NK-92 treated with Interleukin-12 subunit alpha and Interleukin-12 subunit beta, amount 100 ng/mL, for 24 hours (cell line): Measurements from ENCODE around the gene MTIF2.
A peak's percentile ranks its signal among the peaks of the same experiment; 100 is the strongest.
"Not testable (repeated sequence)": the region's sequence is repeated elsewhere in the genome, so short reads cannot be mapped to it uniquely, and the experiment has no call there.

Experiments used
- DNase-seq: peaks from one replicate; lab custom pipeline; 2025; lab: John Stamatoyannopoulos, UW

MTIF2 gene, protein sequence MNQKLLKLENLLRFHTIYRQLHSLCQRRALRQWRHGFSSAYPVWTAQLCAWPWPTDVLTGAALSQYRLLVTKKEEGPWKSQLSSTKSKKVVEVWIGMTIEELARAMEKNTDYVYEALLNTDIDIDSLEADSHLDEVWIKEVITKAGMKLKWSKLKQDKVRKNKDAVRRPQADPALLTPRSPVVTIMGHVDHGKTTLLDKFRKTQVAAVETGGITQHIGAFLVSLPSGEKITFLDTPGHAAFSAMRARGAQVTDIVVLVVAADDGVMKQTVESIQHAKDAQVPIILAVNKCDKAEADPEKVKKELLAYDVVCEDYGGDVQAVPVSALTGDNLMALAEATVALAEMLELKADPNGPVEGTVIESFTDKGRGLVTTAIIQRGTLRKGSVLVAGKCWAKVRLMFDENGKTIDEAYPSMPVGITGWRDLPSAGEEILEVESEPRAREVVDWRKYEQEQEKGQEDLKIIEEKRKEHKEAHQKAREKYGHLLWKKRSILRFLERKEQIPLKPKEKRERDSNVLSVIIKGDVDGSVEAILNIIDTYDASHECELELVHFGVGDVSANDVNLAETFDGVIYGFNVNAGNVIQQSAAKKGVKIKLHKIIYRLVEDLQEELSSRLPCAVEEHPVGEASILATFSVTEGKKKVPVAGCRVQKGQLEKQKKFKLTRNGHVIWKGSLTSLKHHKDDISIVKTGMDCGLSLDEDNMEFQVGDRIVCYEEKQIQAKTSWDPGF

DNA sequence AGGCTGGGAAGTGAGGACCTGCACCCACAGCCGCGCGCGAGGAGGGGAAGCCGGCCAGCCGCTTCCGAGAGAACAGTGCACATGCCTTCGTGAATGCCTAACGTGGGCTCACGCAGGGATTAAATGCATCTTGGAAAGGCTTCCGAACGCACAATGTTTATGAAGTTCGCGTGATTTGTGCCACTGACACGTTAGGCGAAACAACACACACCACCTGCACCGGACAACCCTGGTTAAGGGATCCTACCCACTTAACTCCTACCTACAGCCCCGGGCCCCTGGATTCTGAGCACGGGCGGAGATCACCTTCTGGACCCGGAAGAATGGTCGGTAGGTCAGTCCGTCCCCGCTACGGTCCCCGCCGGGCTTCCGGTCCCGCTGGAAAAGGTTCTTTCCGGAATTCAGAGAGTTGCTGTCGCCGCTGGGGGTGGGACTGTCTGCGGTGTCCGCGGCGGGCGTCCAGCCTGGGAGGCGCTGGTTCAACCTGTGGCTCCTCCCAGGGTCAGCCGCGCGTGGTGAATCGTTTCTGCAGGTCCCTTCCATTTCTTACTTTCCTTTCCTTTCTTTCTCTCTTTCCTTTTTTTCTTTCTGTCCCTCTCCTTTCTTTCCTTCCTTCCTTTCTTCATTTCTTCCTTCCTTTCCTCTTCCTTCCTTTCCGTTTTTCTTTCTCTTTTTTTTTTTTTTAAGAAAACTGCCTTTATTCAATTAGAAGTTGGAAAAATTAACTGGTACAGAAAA lies at the start of gene MTIF2:
Gene MTIF2 (minus strand): TSS at position 325 of the 738 bp plus-strand sequence. CDS start 5,373 bp downstream, outside the sequence.
- DNase-seq = peak; percentile 86

DNA sequence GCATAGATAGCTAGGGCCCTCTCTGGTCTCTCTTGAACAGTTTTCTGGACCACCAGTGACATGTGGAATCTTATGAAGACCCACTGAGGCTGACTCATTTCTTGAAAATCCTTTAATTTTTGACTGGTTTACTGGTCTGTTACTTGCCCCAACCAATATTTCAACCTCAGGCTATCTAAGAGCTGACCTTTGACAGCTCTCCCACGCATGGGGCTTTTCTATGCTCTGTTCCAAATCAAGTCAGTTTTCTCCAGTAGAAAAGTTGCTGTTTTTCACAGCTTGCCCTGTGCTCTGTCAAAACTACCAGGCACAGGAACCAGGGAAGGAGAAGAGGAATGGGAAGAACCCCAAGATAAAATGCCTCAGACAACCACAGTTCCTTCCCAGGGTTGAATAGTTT lies 46.0 kb upstream of the MTIF2 start:
- DNase-seq = no peak

DNA sequence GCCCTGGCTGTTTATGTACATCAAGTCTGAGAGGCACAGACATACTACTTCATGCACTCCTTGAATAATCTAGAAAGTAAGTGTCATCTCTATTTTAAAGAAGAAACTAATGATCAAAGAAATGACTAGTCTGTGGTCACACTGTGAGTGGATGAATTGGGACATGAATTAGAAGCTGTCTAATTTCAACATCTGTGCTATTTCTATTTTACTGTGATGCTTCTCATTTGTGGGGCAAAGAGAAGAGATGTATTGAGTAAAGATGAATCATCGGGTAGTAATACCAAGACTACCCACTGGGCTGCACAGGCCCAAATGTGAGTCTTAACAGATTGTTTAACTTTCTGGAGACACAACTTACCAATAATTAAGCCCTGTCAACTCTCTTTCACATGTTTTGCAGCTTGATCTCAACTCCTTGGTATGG lies 42.4 kb upstream of the MTIF2 start:
- no peak for DNase-seq

DNA sequence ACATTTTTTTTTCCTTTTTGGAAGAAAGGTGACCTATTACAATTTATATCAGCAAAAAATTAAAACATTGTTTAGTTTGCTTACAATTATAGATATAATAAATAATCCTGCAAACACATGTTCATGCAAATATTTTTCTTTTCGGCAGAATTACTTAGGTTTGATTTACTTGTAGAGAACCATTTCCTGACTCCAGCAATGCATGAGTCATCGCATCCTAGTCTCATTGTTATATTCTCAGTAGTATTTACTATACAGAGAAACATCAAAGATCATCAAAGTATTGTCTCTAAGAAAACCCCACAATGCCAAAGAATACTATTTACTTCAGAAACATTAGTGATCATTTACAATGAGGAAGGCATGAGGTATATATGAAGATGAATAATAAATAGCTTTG lies 40.4 kb upstream of the MTIF2 start:
- DNase-seq = no peak

DNA sequence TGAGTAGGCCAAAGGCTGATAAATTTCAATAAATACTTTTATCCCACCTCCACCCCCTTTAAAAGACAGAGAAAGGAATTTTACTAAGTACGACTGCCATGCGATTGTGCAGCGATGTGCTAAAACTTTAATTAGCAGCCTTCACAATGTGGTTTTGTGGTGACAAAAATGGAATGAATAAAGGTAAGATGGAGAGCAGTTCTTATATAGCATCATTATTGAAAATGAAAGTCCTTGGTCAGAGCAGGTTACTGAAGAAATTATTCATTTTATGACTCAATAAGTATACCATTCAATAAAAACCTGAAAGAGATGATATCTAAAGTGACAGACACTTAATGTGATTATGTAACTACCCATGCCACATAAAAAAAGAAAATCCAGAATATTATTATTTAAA lies 33.2 kb upstream of the MTIF2 start:
- DNase-seq = no peak

DNA sequence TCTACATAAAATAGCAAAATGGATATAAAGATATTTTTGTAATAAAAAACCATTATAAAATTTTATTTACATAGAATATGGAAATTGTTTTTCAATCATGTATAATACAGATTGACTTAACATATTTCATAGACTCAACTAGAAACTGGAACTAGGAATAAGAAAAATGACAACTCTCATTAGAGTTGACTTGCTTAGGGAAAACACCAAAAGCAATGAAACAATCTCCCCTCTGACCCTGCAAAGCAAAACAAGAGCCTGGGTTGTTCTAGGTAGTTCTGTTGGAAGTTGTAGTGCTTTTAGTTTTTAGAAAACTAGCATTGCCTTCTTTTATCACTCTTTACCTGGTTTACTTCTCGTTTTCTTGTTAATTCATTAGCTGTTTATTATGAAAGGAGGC lies 32.2 kb upstream of the MTIF2 start:
- DNase-seq = no peak

DNA sequence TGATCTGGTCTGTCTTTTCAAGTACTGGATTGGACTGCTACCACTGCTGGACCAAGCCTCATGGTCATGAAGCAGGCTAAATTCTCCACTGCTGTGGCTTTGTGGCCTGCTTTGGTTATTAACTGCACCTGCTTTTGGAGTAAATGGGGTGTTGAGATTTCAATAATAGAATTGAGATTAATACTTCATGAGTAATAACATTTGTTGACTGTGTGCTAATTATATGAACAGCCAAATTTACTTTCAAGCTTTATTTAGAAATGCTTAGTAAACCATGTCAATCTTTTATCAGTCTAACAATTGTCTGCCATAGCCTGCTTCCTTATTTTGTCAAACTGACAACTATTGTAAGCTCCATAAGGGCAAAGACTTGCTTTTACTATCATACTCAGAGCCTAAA lies 27.4 kb upstream of the MTIF2 start:
- DNase-seq = no peak

DNA sequence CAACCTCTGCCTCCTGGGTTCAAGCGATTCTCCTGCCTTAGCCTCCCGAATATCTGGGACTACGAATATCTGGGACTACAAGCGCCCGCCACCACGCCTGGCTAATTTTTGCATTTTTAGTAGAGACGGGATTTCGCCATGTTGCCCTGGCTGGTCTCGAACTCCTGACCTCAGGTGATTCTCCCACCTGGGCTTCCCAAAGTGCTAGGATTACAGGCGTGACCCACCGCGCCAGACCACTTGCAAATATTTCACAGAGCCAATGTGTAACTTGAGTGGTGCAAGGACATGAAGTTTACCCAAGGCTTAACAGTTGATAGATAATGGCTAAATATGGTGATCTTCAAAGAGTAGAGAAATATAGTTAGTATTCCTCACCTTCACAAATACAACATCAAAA lies 14.1 kb upstream of the MTIF2 start:
- DNase-seq = no peak

DNA sequence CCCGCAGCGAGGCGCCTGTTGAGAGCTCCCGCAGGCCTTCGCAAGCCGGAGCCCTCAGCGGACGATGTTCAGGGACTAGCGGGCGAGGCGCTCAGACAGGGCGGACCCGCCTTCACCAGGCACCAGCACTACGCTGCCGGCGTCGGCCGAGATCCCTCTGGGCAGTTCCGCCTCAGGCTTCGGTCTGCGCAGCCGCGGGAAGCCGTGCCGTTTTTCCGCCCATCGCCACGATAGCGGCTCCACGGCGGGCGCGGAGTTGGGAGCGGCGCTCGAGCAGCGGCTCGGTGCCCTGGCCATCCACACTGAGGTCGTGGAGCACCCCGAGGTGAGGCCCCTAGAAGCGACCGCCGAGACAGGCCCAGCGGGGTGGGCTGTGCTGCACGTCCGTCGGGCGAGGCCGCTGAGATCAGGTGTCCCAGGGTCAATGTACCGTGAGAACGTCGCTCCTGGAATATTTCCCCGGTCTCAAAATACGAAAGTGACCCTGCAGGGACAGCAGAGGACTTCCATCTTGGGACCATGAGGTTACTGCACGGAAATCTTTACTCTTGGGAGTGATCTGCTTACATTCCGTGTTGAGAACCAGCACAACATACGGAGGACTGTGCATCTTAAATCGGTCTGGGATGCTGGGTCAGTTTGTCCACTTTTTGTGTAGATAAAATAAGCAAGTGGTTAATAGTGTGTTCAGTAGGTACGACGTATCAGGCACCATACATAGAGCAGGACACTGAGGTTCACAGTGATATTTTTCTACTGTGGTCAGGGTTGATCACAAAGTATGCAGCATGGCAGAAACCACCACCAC lies 13.3 kb upstream of the MTIF2 start:
- peak; percentile 69 for DNase-seq

DNA sequence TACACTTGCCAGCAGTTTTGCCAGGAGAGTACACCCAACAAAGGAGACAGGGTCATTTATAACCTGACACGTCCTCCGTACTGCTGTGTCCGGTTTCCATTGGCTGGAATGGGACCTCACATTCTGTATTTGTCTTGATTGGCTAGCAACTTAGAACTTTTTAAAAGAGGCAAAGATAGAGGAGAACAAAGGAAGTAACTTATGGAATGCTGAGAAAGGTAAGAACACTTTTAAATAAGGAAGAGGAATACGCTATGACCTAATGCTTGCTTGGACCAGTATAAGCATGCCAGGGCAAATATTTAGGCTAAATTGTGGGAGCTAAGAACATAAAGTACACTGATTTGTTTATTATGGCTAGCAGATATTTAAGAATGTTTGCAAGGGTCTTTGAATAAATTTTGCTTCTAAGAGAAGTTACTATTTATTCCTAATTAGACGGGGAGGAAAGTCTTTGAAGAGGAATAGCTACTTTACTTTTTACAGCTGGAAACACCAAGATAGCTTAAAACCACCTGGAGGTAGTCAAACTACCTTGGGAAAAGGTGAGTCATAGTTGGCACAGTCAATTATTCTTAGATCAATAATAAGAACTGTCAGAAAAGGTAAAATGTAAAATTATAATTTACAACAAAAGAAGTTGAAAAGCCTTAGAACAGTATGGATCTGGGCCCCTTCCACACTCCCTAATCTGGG lies 12.0 kb upstream of the MTIF2 start:
- not testable (repeated sequence) for DNase-seq

DNA sequence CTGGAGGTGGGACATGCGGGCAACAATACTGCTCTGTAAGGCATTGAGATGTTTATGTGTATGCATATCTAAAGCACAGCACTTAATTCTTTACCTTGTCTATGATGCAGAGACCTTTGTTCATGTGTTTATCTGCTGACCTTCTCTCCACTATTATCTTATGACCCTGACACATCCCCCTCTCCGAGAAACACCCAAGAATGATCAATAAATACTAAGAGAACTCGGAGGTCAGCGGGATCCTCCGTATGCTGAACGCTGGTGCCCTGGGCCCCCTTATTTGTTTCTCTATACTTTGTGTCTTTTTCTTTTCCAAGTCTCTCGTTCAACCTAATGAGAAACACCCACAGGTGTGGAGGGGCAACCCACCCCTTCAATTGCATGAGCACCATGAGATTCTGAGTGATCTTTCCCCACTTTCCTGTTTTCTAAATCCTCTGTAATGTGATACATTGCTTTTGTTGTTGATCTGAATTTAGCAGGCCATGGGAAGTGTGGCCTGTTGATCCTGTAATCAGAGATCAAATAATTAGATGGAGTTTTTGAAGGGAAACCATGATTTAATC lies 10.9 kb upstream of the MTIF2 start:
- not testable (repeated sequence) for DNase-seq

DNA sequence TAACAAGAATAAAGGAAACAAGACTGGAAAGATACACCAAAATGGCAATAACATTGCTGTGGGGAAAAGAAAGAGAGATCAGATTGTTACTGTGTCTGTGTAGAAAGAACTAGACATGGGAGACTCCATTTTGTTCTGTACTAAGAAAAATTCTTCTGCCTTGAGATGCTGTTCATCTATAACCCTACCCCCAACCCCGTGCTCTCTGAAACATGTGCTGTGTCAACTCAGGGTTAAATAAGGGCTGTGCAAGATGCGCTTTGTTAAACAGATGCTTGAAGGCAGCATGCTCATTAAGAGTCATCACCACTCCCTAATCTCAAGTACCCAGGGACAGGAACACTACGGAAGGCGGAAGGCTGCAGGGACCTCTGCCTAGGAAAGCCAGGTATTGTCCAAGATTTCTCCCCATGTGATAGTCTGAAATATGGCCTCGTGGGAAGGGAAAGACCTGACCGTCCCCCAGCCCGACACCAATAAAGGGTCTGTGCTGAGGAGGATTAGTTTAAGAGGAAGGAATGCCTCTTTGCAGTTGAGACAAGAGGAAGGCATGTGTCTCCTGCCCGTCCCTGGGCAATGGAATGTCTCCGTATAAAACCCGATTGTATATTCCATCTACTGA lies 10.3 kb upstream of the MTIF2 start:
- not testable (repeated sequence) for DNase-seq

DNA sequence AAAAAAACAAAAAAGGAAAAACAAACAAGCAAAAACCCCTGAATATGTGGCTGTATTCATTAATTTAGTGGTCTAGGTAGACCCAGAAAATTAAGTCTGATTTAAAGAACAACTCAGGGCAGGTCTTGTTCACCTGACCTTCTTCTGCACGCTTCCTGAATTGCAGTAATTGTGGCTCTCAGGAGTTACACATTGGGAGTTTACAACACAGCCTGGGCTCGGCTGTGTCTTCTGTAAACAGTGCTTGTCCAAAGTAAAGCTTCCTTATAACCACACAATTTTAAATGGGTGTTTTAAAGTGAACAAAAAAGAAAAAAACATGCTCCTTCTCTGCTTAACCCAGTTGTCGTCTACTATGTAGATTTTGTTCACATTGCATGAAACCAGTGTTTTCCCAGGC lies 8.3 kb upstream of the MTIF2 start:
- DNase-seq = no peak

DNA sequence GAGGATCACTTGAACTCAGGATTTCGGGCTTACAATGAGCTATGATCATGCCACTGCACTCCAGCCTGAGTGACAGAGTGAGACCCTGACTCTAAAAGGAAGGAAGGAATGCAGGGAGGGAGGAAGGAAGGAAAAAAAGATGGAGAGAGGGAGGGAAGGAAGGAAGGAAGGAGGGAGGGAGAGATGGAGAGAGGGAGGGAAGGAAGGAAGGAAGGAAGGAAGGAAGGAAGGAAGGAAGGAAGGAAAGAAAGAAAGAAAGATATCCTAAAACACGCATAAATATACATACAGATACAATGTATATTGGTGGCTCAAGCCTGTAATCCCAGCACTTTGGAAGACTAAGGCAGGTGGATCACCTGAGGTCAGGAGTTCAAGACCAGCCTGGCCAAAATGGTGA lies 5.3 kb upstream of the MTIF2 start:
- not testable (repeated sequence) for DNase-seq

DNA sequence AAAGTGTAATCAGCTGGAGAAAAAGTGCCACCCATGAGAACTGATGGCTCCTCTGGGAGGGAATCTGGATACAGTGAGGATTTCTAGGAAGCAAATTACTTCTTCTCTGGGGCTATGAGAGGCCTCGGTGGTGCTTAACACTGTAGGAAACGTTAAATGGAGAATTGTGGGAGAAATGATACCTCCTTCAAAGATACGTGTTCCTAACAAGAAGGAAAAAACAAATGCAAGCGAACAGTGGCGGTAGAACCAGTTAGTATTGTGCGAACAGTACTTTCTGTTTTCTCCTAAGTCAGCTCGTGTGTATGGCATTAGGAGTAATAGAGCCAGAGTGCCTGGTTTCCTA lies 587 bp upstream of the MTIF2 start:
- no peak for DNase-seq

DNA sequence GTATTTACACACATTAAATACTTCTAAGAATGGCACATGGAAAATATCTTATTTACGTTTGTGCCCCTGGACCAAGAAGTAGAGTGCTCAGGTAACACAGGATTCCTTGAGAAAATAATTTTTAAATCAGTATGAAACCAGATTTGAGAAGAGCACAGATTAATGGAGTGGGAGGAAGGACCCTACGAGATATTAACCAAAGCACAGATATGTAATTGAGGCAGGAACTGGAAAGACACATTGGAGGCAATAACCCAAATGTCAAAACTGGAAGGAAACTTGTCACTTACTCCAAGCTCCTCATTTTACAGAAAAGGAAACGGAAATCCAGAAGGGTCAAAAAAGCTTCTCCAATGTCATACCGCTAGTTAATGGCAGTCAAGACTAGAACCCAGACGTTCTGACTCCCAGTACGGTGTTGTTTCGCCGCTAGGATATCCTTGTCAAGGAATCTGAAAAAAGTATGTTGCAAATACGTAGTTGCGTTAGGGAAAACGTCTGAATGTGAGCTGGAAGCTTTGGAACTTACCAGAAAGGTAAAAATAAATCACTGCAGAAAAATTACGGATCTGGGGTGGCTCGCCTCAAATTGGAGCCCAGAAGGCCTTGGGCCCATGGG lies 634 bp downstream of the MTIF2 start:
- DNase-seq = no peak

DNA sequence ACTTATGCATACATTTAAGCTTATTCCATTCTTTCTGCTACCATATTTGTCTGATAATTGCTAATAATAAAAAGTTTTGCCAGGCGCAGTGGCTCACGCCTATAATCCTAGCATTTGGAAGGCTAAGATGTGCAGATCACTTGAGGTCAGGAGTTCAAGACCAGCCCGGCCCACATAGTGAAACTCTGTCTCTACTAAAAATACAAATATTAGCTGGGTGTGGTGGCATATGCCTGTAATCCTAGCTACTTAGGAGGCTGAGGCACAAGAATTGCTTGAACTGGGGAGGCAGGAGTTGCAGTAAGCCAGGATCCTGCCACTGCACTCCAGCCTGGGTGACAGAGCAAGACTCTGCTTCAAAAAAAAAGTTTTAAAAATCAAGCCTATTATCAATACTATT lies 9.4 kb downstream of the MTIF2 start:
- not testable (repeated sequence) for DNase-seq

DNA sequence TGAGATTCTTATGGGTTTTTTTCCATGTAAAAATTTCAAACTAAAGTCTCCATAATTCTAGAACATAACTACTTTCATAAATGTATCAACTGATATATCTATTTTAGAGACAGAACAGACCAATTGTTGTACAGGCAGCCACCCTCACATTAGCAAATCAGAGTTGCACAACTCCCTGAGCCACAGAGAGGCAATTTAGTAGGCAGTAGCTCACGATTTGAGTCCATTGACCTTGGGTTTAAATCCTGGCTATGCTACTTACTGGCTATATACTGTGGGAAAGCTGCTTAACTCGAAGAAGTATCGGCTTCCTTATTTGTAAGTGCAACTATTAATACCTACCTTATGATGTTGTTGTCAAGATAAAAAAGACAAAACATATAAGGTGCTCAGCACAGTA lies 16.2 kb downstream of the MTIF2 start:
- DNase-seq = no peak

DNA sequence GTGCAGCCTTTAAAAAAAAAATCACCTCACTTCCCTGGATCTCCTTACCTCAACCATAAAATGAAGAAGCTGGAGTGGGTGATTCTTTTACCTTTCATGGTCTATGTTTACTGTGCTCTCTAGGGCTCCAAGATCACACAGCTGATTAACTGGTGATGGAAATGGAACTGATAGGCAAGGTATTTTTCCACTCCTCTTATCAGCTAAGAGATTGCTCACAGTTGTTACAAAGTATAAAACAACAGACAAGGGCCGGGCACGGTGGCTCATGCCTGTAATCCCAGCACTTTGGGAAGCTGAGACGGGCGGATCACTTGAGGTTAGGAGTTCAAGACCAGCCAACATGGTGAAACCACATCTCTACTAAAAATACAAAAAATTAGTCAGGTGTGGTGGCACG lies 22.0 kb downstream of the MTIF2 start:
- DNase-seq = no peak

DNA sequence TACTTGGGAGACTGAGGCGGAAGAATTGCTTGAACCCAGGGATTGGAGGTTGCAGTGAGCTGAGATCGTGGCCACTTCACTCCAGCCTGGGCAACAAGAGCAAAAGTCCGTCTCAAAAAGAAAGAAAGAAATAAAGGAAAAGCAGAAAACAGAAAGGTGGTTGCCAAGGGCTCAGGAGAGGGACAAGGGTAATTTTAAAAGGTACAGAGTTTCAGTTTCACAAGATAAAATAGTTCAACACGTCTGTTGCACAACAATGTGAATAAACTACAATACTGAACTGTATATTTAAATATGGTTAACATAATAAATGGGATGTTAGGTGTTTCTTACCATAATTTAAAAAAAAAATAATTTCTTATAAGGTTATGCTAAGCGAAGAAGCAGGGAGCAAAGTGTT lies 23.6 kb downstream of the MTIF2 start:
- no peak for DNase-seq
